Measurements from ENCODE around the gene UBR3.
"Not testable (repeated sequence)": the region's sequence is repeated elsewhere in the genome, so short reads cannot be mapped to it uniquely, and the experiment has no call there.

DNA sequence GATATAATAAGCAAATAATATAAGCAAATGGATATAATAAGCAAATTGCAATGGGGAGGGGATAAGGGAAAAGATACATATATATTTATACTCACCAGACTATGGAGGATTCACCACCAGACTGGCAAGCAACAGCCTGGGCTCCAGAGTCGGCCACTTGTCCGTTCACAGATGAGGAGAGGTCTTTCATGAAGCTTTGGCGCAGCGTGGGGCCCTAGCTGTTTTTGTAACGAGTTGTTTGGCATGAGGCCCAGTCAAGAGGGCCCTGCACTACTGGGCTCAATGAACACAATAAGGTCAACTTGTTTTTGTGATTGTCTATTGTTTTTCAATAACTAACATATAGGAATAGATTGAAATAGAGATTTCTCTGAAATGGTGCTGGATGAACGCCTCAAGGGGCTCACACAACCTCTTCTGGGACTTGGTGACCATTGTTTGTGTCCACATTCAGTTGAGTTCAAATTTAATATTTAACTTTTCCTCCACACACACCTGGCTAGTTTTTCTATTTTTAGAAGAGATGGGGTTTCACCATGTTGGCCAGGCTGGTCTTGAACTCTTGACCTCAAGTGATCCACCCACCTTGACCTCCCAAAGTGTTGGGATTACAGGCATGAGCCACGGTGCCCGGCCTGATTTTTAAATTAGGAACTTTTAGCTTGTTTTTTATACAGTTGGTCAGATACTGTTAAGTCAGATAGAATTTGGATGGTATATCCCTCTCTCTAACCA, 21.9 kb downstream of the UBR3 start:
- TF ChIP-seq, protein P1, sequence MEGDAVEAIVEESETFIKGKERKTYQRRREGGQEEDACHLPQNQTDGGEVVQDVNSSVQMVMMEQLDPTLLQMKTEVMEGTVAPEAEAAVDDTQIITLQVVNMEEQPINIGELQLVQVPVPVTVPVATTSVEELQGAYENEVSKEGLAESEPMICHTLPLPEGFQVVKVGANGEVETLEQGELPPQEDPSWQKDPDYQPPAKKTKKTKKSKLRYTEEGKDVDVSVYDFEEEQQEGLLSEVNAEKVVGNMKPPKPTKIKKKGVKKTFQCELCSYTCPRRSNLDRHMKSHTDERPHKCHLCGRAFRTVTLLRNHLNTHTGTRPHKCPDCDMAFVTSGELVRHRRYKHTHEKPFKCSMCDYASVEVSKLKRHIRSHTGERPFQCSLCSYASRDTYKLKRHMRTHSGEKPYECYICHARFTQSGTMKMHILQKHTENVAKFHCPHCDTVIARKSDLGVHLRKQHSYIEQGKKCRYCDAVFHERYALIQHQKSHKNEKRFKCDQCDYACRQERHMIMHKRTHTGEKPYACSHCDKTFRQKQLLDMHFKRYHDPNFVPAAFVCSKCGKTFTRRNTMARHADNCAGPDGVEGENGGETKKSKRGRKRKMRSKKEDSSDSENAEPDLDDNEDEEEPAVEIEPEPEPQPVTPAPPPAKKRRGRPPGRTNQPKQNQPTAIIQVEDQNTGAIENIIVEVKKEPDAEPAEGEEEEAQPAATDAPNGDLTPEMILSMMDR (IDR thresholded peaks at IDR 0.05) = not testable (repeated sequence)
- TF ChIP-seq POLR2A (IDR thresholded peaks at IDR 0.05) = not testable (repeated sequence)

All from right lobe of liver (tissue), 4 donors.